Measurements from ENCODE around the gene HSPA1L. TPM values are rescaled to one million over a fixed set of nuclear protein-coding genes. Genes with fewer than 3 reads are reported as not detected.

HSPA1L gene
- total RNA-seq, 1 donor: 0.86 TPM

GRCh38 chr6:31781244-31782125 is 33.6 kb downstream of the HSPA1L start:
- H3K4me3 ChIP-seq (ENCODE audit: low read depth, low read length): no peak overlapping the region
- no peak for DNase-seq (ENCODE audit: low read depth)
- no peak for TF ChIP-seq CTCF (IDR thresholded peaks at IDR 0.05; ENCODE audit: insufficient read depth, low read depth, low read length)

- TF ChIP-seq CTCF (IDR thresholded peaks at IDR 0.05; ENCODE audit: insufficient read depth, low read depth, low read length): no peak
- H3K4me3 ChIP-seq (ENCODE audit: low read depth, low read length): no peak overlapping the region
- no peak for DNase-seq (ENCODE audit: low read depth)
Measured at GRCh38 chr6:31780507-31781243, 34.4 kb downstream of the HSPA1L start.

DNA sequence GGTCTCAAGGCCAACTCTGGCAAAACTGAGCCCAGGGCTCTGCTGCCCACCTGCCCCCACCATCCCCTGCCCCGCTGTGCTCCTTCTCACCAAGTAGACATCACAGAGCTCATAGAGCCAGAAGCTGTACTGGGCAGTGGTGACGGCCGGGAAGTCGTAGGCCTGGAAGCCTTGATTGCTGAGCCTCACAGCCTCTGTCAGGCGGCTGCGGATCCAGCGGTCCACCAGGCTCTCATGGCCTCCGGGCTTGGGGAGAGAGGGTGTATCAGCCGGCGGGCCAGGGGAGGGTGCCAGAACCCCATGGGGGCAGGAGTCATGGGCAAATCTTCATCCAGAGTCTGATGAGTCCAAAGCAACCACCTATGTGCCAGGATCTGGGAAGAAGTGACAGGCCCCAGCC is 35.2 kb downstream of the HSPA1L start:
- H3K4me3 ChIP-seq (ENCODE audit: low read depth, low read length): no peak overlapping the region
- no peak for DNase-seq (ENCODE audit: low read depth)
- TF ChIP-seq CTCF (IDR thresholded peaks at IDR 0.05; ENCODE audit: insufficient read depth, low read depth, low read length): no peak

- no peak for TF ChIP-seq CTCF (IDR thresholded peaks at IDR 0.05; ENCODE audit: insufficient read depth, low read depth, low read length)
- no peak for DNase-seq (ENCODE audit: low read depth)
- H3K4me3 ChIP-seq (ENCODE audit: low read depth, low read length): no peak overlapping the region
Measured at GRCh38 chr6:31778999-31779885, 35.8 kb downstream of the HSPA1L start.

- DNase-seq (ENCODE audit: low read depth): no peak
- TF ChIP-seq CTCF (IDR thresholded peaks at IDR 0.05; ENCODE audit: insufficient read depth, low read depth, low read length): no peak
- H3K4me3 ChIP-seq (ENCODE audit: low read depth, low read length): no peak overlapping the region
Measured at GRCh38 chr6:31778193-31778592, 36.9 kb downstream of the HSPA1L start.

GRCh38 chr6:31777667-31778050 is 37.4 kb downstream of the HSPA1L start:
- no peak overlapping the region for H3K4me3 ChIP-seq (ENCODE audit: low read depth, low read length)
- DNase-seq (ENCODE audit: low read depth): no peak
- no peak for TF ChIP-seq CTCF (IDR thresholded peaks at IDR 0.05; ENCODE audit: insufficient read depth, low read depth, low read length)

All from fibroblast of villous mesenchyme (primary cell).